HCT116 (cell line): ENCODE data around the gene LRR1. TPM values are rescaled to one million over a fixed set of nuclear protein-coding genes. Genes with fewer than 3 reads are reported as not detected.

Source experiments
- ATAC-seq: fragments of 200-7000 bp; cut with Tn5 transposase; 2 replicates; pipeline ENCODE4 v1.9.1; 2020; ENCODE audit warnings: mild to moderate bottlenecking, moderate library complexity
- BruUV-seq: library from RNA; stranded (reverse); fragments of 400-500 nt; replicated peaks from 2 replicates; lab custom pipeline; 2021; lab: Mats Ljungman, UMichigan
- CTCF ChIA-PET: fragments of 300-600 bp; sonication (Branson Sonifier 250); formaldehyde crosslinking; loops from one replicate; lab custom pipeline; 2021; ENCODE audit warnings: antibody characterized with exemption; lab: Charles Lee
- POLR2A ChIA-PET: fragments of 300-600, 350-600 bp; sonication (Branson Sonifier 250); formaldehyde crosslinking; loops from one replicate; lab custom pipeline; 2021; ENCODE audit warnings: antibody characterized with exemption; lab: Charles Lee
- RAD21 ChIA-PET, 2 experiments: fragments of 300-600 bp; sonication (Branson Sonifier 250); formaldehyde crosslinking; loops; one replicate each; lab custom pipeline; 2023; ENCODE audit warnings: low total read pairs in 2 of 2; ENCODE audit not compliant: uncharacterized antibody in 2 of 2, unreplicated experiment in 2 of 2, low non-redundant PET in 1 of 2; lab: Charles Lee
- DNase-seq: peaks from one replicate; pipeline ENCODE4 v3.0.0-alpha.2; 2010; ENCODE audit warnings: low read depth, low spot score
- H2AFZ ChIP-seq: fragments of 200-600 bp; shearing (Covaris generic), sonication (generic); 2 replicates; pipeline ENCODE4 v1.6.1; 2017; ENCODE audit warnings: low read depth, mixed run types, mixed read lengths, antibody characterized with exemption, low read length; ENCODE audit not compliant: poor library complexity, severe bottlenecking
- H3K27ac ChIP-seq: 2 replicates; pipeline ENCODE4 v1.5.1; 2012; ENCODE audit warnings: low read depth, low read length
- H3K27me3 ChIP-seq: fragments of 200-600 bp; sonication (generic); 2 replicates; pipeline ENCODE4 v1.6.1; 2016; ENCODE audit warnings: mixed run types, low read length, mixed read lengths; ENCODE audit not compliant: insufficient read depth
- H3K36me3 ChIP-seq, 2 experiments: fragments of 200-500 bp in 1 of 2; fragments of 200-600 bp in 1 of 2; sonication (Bioruptor generic) in 1 of 2; sonication (generic) in 1 of 2; 2 replicates each; pipeline versions ENCODE4 v1.5.1 to v1.6.1; 2014 to 2016; ENCODE audit warnings: low read length in 2 of 2, inconsistent platforms in 1 of 2, mixed read lengths in 1 of 2, mixed run types in 1 of 2; ENCODE audit not compliant: insufficient read depth in 2 of 2, control insufficient read depth in 1 of 2
- H3K4me1 ChIP-seq, 2 experiments: fragments of 200-600 bp in 1 of 2; sonication (generic) in 1 of 2; 2 replicates each; pipeline versions ENCODE4 v1.5.1 to v1.6.1; 2012 to 2017; ENCODE audit warnings: low read length in 2 of 2, inconsistent platforms in 1 of 2, mild to moderate bottlenecking in 1 of 2, mixed read lengths in 1 of 2, mixed run types in 1 of 2, moderate library complexity in 1 of 2; ENCODE audit not compliant: insufficient read depth in 2 of 2, control insufficient read depth in 1 of 2
- H3K4me2 ChIP-seq: fragments of 200-600 bp; sonication (generic); 2 replicates; pipeline ENCODE4 v1.6.1; 2017; ENCODE audit warnings: mixed run types, low read length, mixed read lengths
- H3K4me3 ChIP-seq, 2 experiments: fragments of 200-600 bp in 1 of 2; sonication (generic) in 1 of 2; replicated peaks in 1 of 2; 2 replicates each; pipeline ENCODE4 v1.5.1; 2011 to 2016; ENCODE audit warnings: low read length in 2 of 2, control low read depth in 1 of 2, low read depth in 1 of 2, mild to moderate bottlenecking in 1 of 2, mixed read lengths in 1 of 2, mixed run types in 1 of 2
- H3K79me2 ChIP-seq: fragments of 200-600 bp; sonication (generic); 2 replicates; pipeline ENCODE4 v1.6.1; 2017; ENCODE audit warnings: mild to moderate bottlenecking, mixed run types, low read length, moderate library complexity, mixed read lengths; ENCODE audit not compliant: insufficient read depth
- H3K9ac ChIP-seq: fragments of 200-600 bp; sonication (generic); 2 replicates; pipeline ENCODE4 v1.6.1; 2016; ENCODE audit warnings: low read length, mixed read lengths
- H3K9me2 ChIP-seq: fragments of 200-600 bp; sonication (generic), shearing (Covaris generic); 2 replicates; pipeline ENCODE4 v1.6.1; 2017; ENCODE audit warnings: mixed run types, mild to moderate bottlenecking, moderate library complexity; ENCODE audit not compliant: insufficient read depth
- H3K9me3 ChIP-seq, 2 experiments: fragments of 200-500 bp in 1 of 2; fragments of 200-600 bp in 1 of 2; sonication (Bioruptor generic) in 1 of 2; sonication (generic) in 1 of 2; 2 replicates each; pipeline ENCODE4 v1.6.1; 2014 to 2017; ENCODE audit warnings: low read length in 2 of 2, mixed read lengths in 2 of 2, inconsistent platforms in 1 of 2, low read depth in 1 of 2, mild to moderate bottlenecking in 1 of 2, mixed run types in 1 of 2, moderate library complexity in 1 of 2; ENCODE audit not compliant: control insufficient read depth in 1 of 2, insufficient read depth in 1 of 2
- H4K20me1 ChIP-seq: fragments of 200-600 bp; sonication (generic), shearing (Covaris generic); 2 replicates; pipeline ENCODE4 v1.6.1; 2017; ENCODE audit warnings: mixed run types, mild to moderate bottlenecking, moderate library complexity; ENCODE audit not compliant: insufficient read depth
- ATF3 ChIP-seq: IDR thresholded peaks from 2 replicates; pipeline ENCODE4 v1.6.1; 2012
- CBX3 ChIP-seq: IDR thresholded peaks from 2 replicates; pipeline ENCODE4 v1.6.1; 2012; ENCODE audit warnings: low read depth
- CEBPB ChIP-seq: IDR thresholded peaks from 2 replicates; pipeline ENCODE4 v1.6.1; 2012; ENCODE audit warnings: low read depth
- CTCF ChIP-seq, 3 experiments: fragments of 200-600 bp in 1 of 3; sonication (generic) in 1 of 3; IDR thresholded peaks in 2 of 3; conservative IDR thresholded peaks in 1 of 3; 2 replicates each; pipeline ENCODE4 v1.5.1; 2012 to 2017; ENCODE audit warnings: low read depth in 2 of 3, low read length in 2 of 3, antibody characterized with exemption in 1 of 3, borderline replicate concordance in 1 of 3, control low read depth in 1 of 3, mild to moderate bottlenecking in 1 of 3, mixed read lengths in 1 of 3, mixed run types in 1 of 3, moderate library complexity in 1 of 3; ENCODE audit not compliant: insufficient read depth in 1 of 3
- EZH2phosphoT487 ChIP-seq: fragments of 200-600 bp; IDR thresholded peaks from 2 replicates; pipeline ENCODE4 v1.6.1; 2018; ENCODE audit warnings: antibody characterized with exemption, borderline replicate concordance
- FOSL1 ChIP-seq: IDR thresholded peaks from 2 replicates; pipeline ENCODE4 v1.6.1; 2012; ENCODE audit warnings: low read depth
- JUND ChIP-seq: IDR thresholded peaks from 2 replicates; pipeline ENCODE4 v1.6.1; 2012
- MAX ChIP-seq: IDR thresholded peaks from 2 replicates; pipeline ENCODE4 v1.6.1; 2012
- POLR2A ChIP-seq: IDR thresholded peaks from 2 replicates; pipeline ENCODE4 v1.7.0; 2011; ENCODE audit warnings: borderline replicate concordance; ENCODE audit not compliant: insufficient read depth, insufficient read length; ENCODE audit errors: extremely low read depth
- POLR2AphosphoS5 ChIP-seq: IDR thresholded peaks from 2 replicates; pipeline ENCODE4 v1.6.1; 2011; ENCODE audit warnings: mild to moderate bottlenecking, low read depth, low read length, moderate library complexity
- REST ChIP-seq: IDR thresholded peaks from 2 replicates; pipeline ENCODE4 v1.6.1; 2012; ENCODE audit warnings: low read depth
- SIN3A ChIP-seq: IDR thresholded peaks from 2 replicates; pipeline ENCODE4 v1.6.1; 2012; ENCODE audit warnings: low read depth
- SP1 ChIP-seq: IDR thresholded peaks from 2 replicates; pipeline ENCODE4 v1.6.1; 2012; ENCODE audit warnings: low read depth
- TCF7L2 ChIP-seq: IDR thresholded peaks from 2 replicates; pipeline ENCODE4 v1.7.0; 2011; ENCODE audit warnings: borderline replicate concordance, inconsistent platforms; ENCODE audit not compliant: insufficient read depth, insufficient read length; ENCODE audit errors: extremely low read depth
- YY1 ChIP-seq: IDR thresholded peaks from 2 replicates; pipeline ENCODE4 v1.6.1; 2011; ENCODE audit warnings: low read length, low read depth, moderate library complexity, mild to moderate bottlenecking; ENCODE audit not compliant: insufficient replicate concordance; ENCODE audit errors: extremely low read depth
- ZFX ChIP-seq: fragments of 450-650 bp; IDR thresholded peaks from 2 replicates; pipeline ENCODE4 v1.6.1; 2017
- intact Hi-C: fragments of 100-400 bp; cut with micrococcal nuclease; formaldehyde crosslinking; loops from 2 replicates; pipeline ENCODE4 v1.10.0; 2022
- total RNA-seq: library from RNA; stranded (reverse); gene quantifications from one replicate; pipeline ENCODE4 v1.2.1, GENCODE V29; 2021; ENCODE audit not compliant: unreplicated experiment

Gene LRR1
- total RNA-seq, 1 experiment from 2014 or later, result 34.6 TPM

GRCh38 chr14:49578141-49578540, 20.6 kb upstream of the LRR1 start:
- ChIA-PET CTCF (interaction anchor here (1.1 kb wide), 1 partner anchor 9 kb away, joined by 4 read pairs; no protein-coding TSS in a partner anchor), RAD21 (no interaction called here), POLR2A (no interaction called here)
- Histone ChIP-seq H2AFZ (no peak overlapping the region), H3K36me3 (peaks cover 24 to 40% of the 10 kb centered on the region in 2 experiments), H3K9me3 (no peaks in the 10 kb centered on the region), H3K4me2 (no peak overlapping the region), H3K4me3 (no peak overlapping the region), H3K27me3 (no peaks in the 10 kb centered on the region), H3K79me2 (peaks cover 56% of the 10 kb centered on the region), H3K4me1 (peaks cover 0 to 28% of the 10 kb centered on the region in 2 experiments; a peak in 2 of 4 replicates), H3K9ac (no peak overlapping the region), H3K9me2 (no peaks in the 10 kb centered on the region), H4K20me1 (peaks cover 17% of the 10 kb centered on the region; the same call in 1 of the 2 replicates), H3K27ac (no peak overlapping the region)
- no peak for ATAC-seq
- BruUV-seq, result no TSS peak
- no peak for DNase-seq
- intact Hi-C loops, result no loop called here
- no peak for TF ChIP-seq REST

- peaks cover 8 to 45% of the 10 kb centered on the region in 2 experiments for H3K4me1 ChIP-seq
- DNase-seq (no peak), ATAC-seq (no peak)
- H3K4me2 ChIP-seq, result no peak overlapping the region
- CTCF ChIA-PET, result no interaction called here
- POLR2A ChIA-PET, result no interaction called here
- no peak overlapping the region; the same call in 1 of the 2 replicates for H3K27ac ChIP-seq
- no peaks in the 10 kb centered on the region for H3K9me3 ChIP-seq
- no peak overlapping the region for H3K9ac ChIP-seq
- RAD21 ChIA-PET, result no interaction called here
- H4K20me1 ChIP-seq, result peaks cover 29% of the 10 kb centered on the region; the same call in 1 of the 2 replicates
- intact Hi-C loops, result no loop called here
- BruUV-seq, result no TSS peak
- peaks cover 73% of the 10 kb centered on the region for H3K79me2 ChIP-seq
- no peaks in the 10 kb centered on the region for H3K9me2 ChIP-seq
- H3K27me3 ChIP-seq, result no peaks in the 10 kb centered on the region
- peaks cover 28 to 47% of the 10 kb centered on the region in 2 experiments; a peak in 3 of 4 replicates for H3K36me3 ChIP-seq
- no peak overlapping the region for H3K4me3 ChIP-seq
- no peak overlapping the region for H2AFZ ChIP-seq
- TF ChIP-seq ZFX (no peak), TCF7L2 (no peak), JUND (no peak), SP1 (no peak), FOSL1 (no peak), CTCF (IDR thresholded peaks at IDR 0.05 in 2 of 3, conservative IDR thresholded peaks at IDR 0.05 in 1 of 3; ENCODE audit: borderline replicate concordance in 1 of 3, insufficient read depth in 1 of 3, low read depth in 2 of 3, low read length in 2 of 3) (no peak), MAX (no peak), EZH2phosphoT487 (no peak), SIN3A (no peak), CEBPB (no peak), YY1 (no peak), POLR2AphosphoS5 (no peak), POLR2A (no peak), ATF3 (no peak), CBX3 (no peak)
Observed at GRCh38 chr14:49579841-49580240, 18.9 kb upstream of the LRR1 start.
